ENCODE results near the gene F2RL2. TPM values are rescaled to one million over a fixed set of nuclear protein-coding genes. Genes with fewer than 3 reads are reported as not detected.

Gene F2RL2
- total and polyA plus RNA-seq, 2 donors (not counting 1 experiment from before 2014, with no cell fraction given): not detected

- Histone ChIP-seq H3K27ac (ENCODE audit: low read length in 2 of 2) (no peak overlapping the region), H3K36me3 (replicated peaks in 1 of 2; ENCODE audit: control extremely low read depth in 1 of 2, control insufficient read depth in 1 of 2, extremely low read depth in 1 of 2, insufficient read depth in 2 of 2, low read length in 1 of 2) (peaks cover 0 to 2% of the 10 kb centered on the region in 2 experiments), H3K9me3 (ENCODE audit: control extremely low read depth in 1 of 3, control insufficient read depth in 2 of 3, insufficient read depth in 1 of 3, low read length in 2 of 3) (no peaks in the 10 kb centered on the region), H3K27me3 (replicated peaks in 1 of 4; ENCODE audit: control extremely low read depth in 1 of 4, control insufficient read depth in 3 of 4, insufficient read depth in 4 of 4, low read length in 3 of 4) (no peaks in the 10 kb centered on the region), H3K79me2 (ENCODE audit: control insufficient read depth, insufficient read depth, low read length) (no peaks in the 10 kb centered on the region), H3K9ac (ENCODE audit: low read length) (no peak overlapping the region), H3K4me2 (replicated peaks; ENCODE audit: low read depth, low read length, poor library complexity, severe bottlenecking) (no peak overlapping the region), H4K20me1 (ENCODE audit: control insufficient read depth, insufficient read depth, low read length, poor library complexity, severe bottlenecking) (no peaks in the 10 kb centered on the region), H3K4me3 (ENCODE audit: control extremely low read depth in 1 of 5, extremely low read depth in 1 of 5, insufficient read depth in 1 of 5, low read depth in 2 of 5, low read length in 4 of 5) (no peak overlapping the region), H3K4me1 (ENCODE audit: control insufficient read depth in 2 of 2, insufficient read depth in 2 of 2, low read length in 2 of 2) (no peaks in the 10 kb centered on the region), H2AFZ (ENCODE audit: insufficient read depth, low read depth, low read length, poor library complexity, severe bottlenecking) (no peak overlapping the region)
- intact Hi-C loops (cut with micrococcal nuclease): no loop called here
- no peaks in the 10 kb centered on the region for H3K9me3 Mint-ChIP-seq (ENCODE audit: insufficient read depth)
- H3K27me3 Mint-ChIP-seq: no peaks in the 10 kb centered on the region
- no peak overlapping the region for H3K27ac Mint-ChIP-seq
- ChIA-PET CTCF (no interaction called here), POLR2A (no interaction called here)
- ATAC-seq (ENCODE audit: low read depth): no peak
- WGBS (ENCODE audit: insufficient coverage): 80% methylated on average over 1 of the region's 3 CpGs
- no peak for DNase-seq
- no peak overlapping the region for H3K4me3 Mint-ChIP-seq
- no peaks in the 10 kb centered on the region for H3K4me1 Mint-ChIP-seq
- TF ChIP-seq EZH2 (IDR thresholded peaks at IDR 0.05; ENCODE audit: borderline replicate concordance, insufficient read depth, low read depth, low read length, poor library complexity, severe bottlenecking): no peak
- no peak for TF ChIP-seq CTCF (IDR thresholded peaks at IDR 0.05)
Observed at GRCh38 chr5:76670508-76670907, 47.3 kb upstream of the F2RL2 start.

GRCh38 chr5:76669245-76669644 lies 46.0 kb upstream of the F2RL2 start:
- ChIA-PET CTCF (no interaction called here), POLR2A (no interaction called here)
- Histone ChIP-seq H3K36me3 (replicated peaks in 1 of 2; ENCODE audit: control extremely low read depth in 1 of 2, control insufficient read depth in 1 of 2, extremely low read depth in 1 of 2, insufficient read depth in 2 of 2, low read length in 1 of 2) (no peaks in the 10 kb centered on the region), H3K4me2 (replicated peaks; ENCODE audit: low read depth, low read length, poor library complexity, severe bottlenecking) (no peak overlapping the region), H3K9me3 (ENCODE audit: control extremely low read depth in 1 of 3, control insufficient read depth in 2 of 3, insufficient read depth in 1 of 3, low read length in 2 of 3) (no peaks in the 10 kb centered on the region), H2AFZ (ENCODE audit: insufficient read depth, low read depth, low read length, poor library complexity, severe bottlenecking) (no peak overlapping the region), H3K79me2 (ENCODE audit: control insufficient read depth, insufficient read depth, low read length) (no peaks in the 10 kb centered on the region), H3K4me1 (ENCODE audit: control insufficient read depth in 2 of 2, insufficient read depth in 2 of 2, low read length in 2 of 2) (no peaks in the 10 kb centered on the region), H3K4me3 (ENCODE audit: control extremely low read depth in 1 of 5, extremely low read depth in 1 of 5, insufficient read depth in 1 of 5, low read depth in 2 of 5, low read length in 4 of 5) (no peak overlapping the region), H4K20me1 (ENCODE audit: control insufficient read depth, insufficient read depth, low read length, poor library complexity, severe bottlenecking) (no peaks in the 10 kb centered on the region), H3K9ac (ENCODE audit: low read length) (no peak overlapping the region), H3K27ac (ENCODE audit: low read length in 2 of 2) (no peak overlapping the region), H3K27me3 (replicated peaks in 1 of 4; ENCODE audit: control extremely low read depth in 1 of 4, control insufficient read depth in 3 of 4, insufficient read depth in 4 of 4, low read length in 3 of 4) (no peaks in the 10 kb centered on the region)
- WGBS (ENCODE audit: insufficient coverage): 95% methylated on average over 5 of the region's 5 CpGs
- Mint-ChIP-seq H3K27ac (no peak overlapping the region), H3K27me3 (no peaks in the 10 kb centered on the region), H3K4me1 (peaks cover under 1% of the 10 kb centered on the region), H3K9me3 (ENCODE audit: insufficient read depth) (no peaks in the 10 kb centered on the region), H3K4me3 (no peak overlapping the region)
- DNase-seq: no peak
- no peak for ATAC-seq (ENCODE audit: low read depth)
- TF ChIP-seq CTCF (IDR thresholded peaks at IDR 0.05) (no peak), EZH2 (IDR thresholded peaks at IDR 0.05; ENCODE audit: borderline replicate concordance, insufficient read depth, low read depth, low read length, poor library complexity, severe bottlenecking) (no peak)
- intact Hi-C loops (cut with micrococcal nuclease): no loop called here

Measured in B cell (primary cell).